Sigmoid colon (tissue), 7 donors: ENCODE measurements around the gene HARS1. TPM values are rescaled to one million over a fixed set of nuclear protein-coding genes. Genes with fewer than 3 reads are reported as not detected.
"Not testable (repeated sequence)": the region's sequence is repeated elsewhere in the genome, so short reads cannot be mapped to it uniquely, and the experiment has no call there.

ENCODE experiments used
- DNase-seq: peaks from one replicate; pipeline ENCODE4 v3.0.0-alpha.2; 2019
- H3K27ac ChIP-seq, 4 donors: fragments of 200-600 bp; sonication (generic); one replicate each; pipeline ENCODE4 v1.5.1; 2016 to 2019; ENCODE audit warnings: mild to moderate bottlenecking in 1 of 4
- H3K27me3 ChIP-seq, 3 donors: fragments of 200-600 bp; sonication (generic); one replicate each; pipeline ENCODE4 v1.5.1; 2019; ENCODE audit warnings: mild to moderate bottlenecking in 1 of 3
- H3K36me3 ChIP-seq, 4 donors: fragments of 200-600 bp; sonication (generic); one replicate each; pipeline ENCODE4 v1.5.1; 2016 to 2019
- H3K4me1 ChIP-seq, 4 donors: fragments of 200-600 bp; sonication (generic); one replicate each; pipeline ENCODE4 v1.5.1; 2017 to 2019
- H3K4me3 ChIP-seq, 4 donors: fragments of 200-600 bp; sonication (generic); one replicate each; pipeline ENCODE4 v1.5.1; 2017 to 2019; ENCODE audit warnings: mild to moderate bottlenecking in 2 of 4, moderate library complexity in 1 of 4
- H3K9me3 ChIP-seq, 4 donors: fragments of 200-600 bp in 3 of 4; sonication (generic) in 3 of 4; one replicate each; pipeline versions ENCODE4 v1.5.1 to v1.6.1; 2013 to 2019
- CTCF ChIP-seq, 4 experiments: fragments of 450-650 bp in 3 of 4; fragments of 200-600 bp in 1 of 4; IDR thresholded peaks; one replicate each; pipeline ENCODE4 v1.5.1; 2016 to 2019; ENCODE audit warnings: antibody characterized with exemption in 4 of 4, mild to moderate bottlenecking in 3 of 4, moderate library complexity in 2 of 4
- EP300 ChIP-seq, 4 donors: sonication (generic); formaldehyde crosslinking; IDR thresholded peaks; one replicate each; pipeline ENCODE4 v1.6.1; 2017; ENCODE audit warnings: antibody characterized with exemption in 4 of 4
- POLR2A ChIP-seq, 2 donors: fragments of 450-650 bp; IDR thresholded peaks; one replicate each; pipeline ENCODE4 v1.6.1; 2016; ENCODE audit warnings: antibody characterized with exemption in 2 of 2, mild to moderate bottlenecking in 2 of 2, moderate library complexity in 2 of 2
- POLR2AphosphoS5 ChIP-seq, 4 donors: sonication (generic); formaldehyde crosslinking; IDR thresholded peaks; one replicate each; pipeline ENCODE4 v1.6.1; 2017; ENCODE audit warnings: antibody characterized with exemption in 4 of 4
- WGBS, 2 donors: extraction: QIAGEN DNeasy Blood & Tissue Kit; methylation state at CpG; one replicate each; pipeline ENCODE4 v1.1.7; 2013; 5-methylcytosine and 5-hydroxymethylcytosine counted together
- intact Hi-C: fragments of 100-400 bp; cut with DNase I; formaldehyde crosslinking; loops from one replicate; pipeline ENCODE4 v1.15.1; 2023
- polyA plus RNA-seq, 3 donors: library from polyadenylated mRNA; stranded (reverse); fragments of 200-250 nt; gene quantifications; one replicate each; pipeline ENCODE4 v1.2.3, GENCODE V29; 2013
- total RNA-seq, 4 donors: library from RNA; depleted of rRNA; stranded (reverse); fragments of >200 nt; gene quantifications; one replicate each; pipeline ENCODE4 v1.1.0, GENCODE V29; 2016
- donor health status: healthy with polysubstance abuse.
- donor health status: Bipolar disorder and iron deficiency.
- donor health status: healthy.

The HARS1 gene
- total and polyA plus RNA-seq, 7 donors, result 35.2 to 60.2 (median 41.0) TPM

- no peaks in the 10 kb centered on the region for H3K9me3 ChIP-seq
- H3K27ac ChIP-seq, result no peak overlapping the region
- TF ChIP-seq EP300 (IDR thresholded peaks at IDR 0.05) (no peak), POLR2A (IDR thresholded peaks at IDR 0.05) (no peak), POLR2AphosphoS5 (IDR thresholded peaks at IDR 0.05) (no peak), CTCF (IDR thresholded peaks at IDR 0.05) (no peak)
- no peak overlapping the region for H3K4me3 ChIP-seq
- H3K36me3 ChIP-seq, result peaks cover 24 to 68% (median 44%) of the 10 kb centered on the region in 4 donors
- H3K4me1 ChIP-seq, result peaks cover 0 to 9% (median 3%) of the 10 kb centered on the region in 4 donors
- intact Hi-C loops, result no loop called here
- WGBS, 2 donors, result 71 to 80% methylated on average over 6 of the region's 7 CpGs
- DNase-seq, result no peak
- H3K27me3 ChIP-seq, result no peaks in the 10 kb centered on the region
Observed at GRCh38 chr5:140671472-140672125, 19.6 kb downstream of the HARS1 start.

GRCh38 chr5:140671035-140671434 is 20.1 kb downstream of the HARS1 start:
- H3K4me1 ChIP-seq, result peaks cover 0 to 15% (median 9%) of the 10 kb centered on the region in 4 donors
- H3K36me3 ChIP-seq, result peaks cover 24 to 62% (median 38%) of the 10 kb centered on the region in 4 donors
- intact Hi-C loops, H3K27ac ChIP-seq, DNase-seq, H3K4me3 ChIP-seq, H3K9me3 ChIP-seq, H3K27me3 ChIP-seq: not testable (repeated sequence)
- 86 to 99% methylated on average over 4 of the region's 4 CpGs for WGBS, 2 donors

- Histone ChIP-seq H3K9me3 (no peaks in the 10 kb centered on the region), H3K36me3 (peaks cover 29 to 53% (median 44%) of the 10 kb centered on the region in 4 donors), H3K27me3 (no peaks in the 10 kb centered on the region), H3K27ac (peak within 1 kb of the TSS; percentile 84 to 91 (median 86)), H3K4me3 (peak within 1 kb of the TSS; percentile 57 to 89 (median 75)), H3K4me1 (peaks cover 0 to 25% (median 22%) of the 10 kb centered on the region in 4 donors)
- WGBS, 2 donors, result 0% methylated on average over 54 of the region's 54 CpGs
- TF ChIP-seq EP300 (IDR thresholded peaks at IDR 0.05), result no peak
- TF ChIP-seq POLR2A (IDR thresholded peaks at IDR 0.05), result peak; percentile 71 to 86
- TF ChIP-seq POLR2AphosphoS5 (IDR thresholded peaks at IDR 0.05), result peak; percentile 84 to 92 (median 90)
- intact Hi-C loops, result loop anchor here (2.0 kb wide), 2 partner anchors 16 to 26 kb away; partner anchors contain the start of genes HARS1 and HARS2
- peak; percentile 98 for DNase-seq
Observed at GRCh38 chr5:140664359-140665119, 26.6 kb downstream of the HARS1 start, which contains the start of gene WDR55. TSS of gene WDR55 (plus strand) at chr5:140664904. CDS start at chr5:140664913, 9 bp downstream.

- 4 to 17% methylated on average over 18 of the region's 18 CpGs for WGBS, 2 donors
- H3K4me1 ChIP-seq, result peaks cover 0 to 25% (median 22%) of the 10 kb centered on the region in 4 donors
- peaks cover 29 to 53% (median 44%) of the 10 kb centered on the region in 4 donors for H3K36me3 ChIP-seq
- intact Hi-C loops, result loop anchor here (2.0 kb wide), 2 partner anchors 15 to 27 kb away; partner anchors contain the start of genes HARS1 and HARS2
- TF ChIP-seq EP300 (IDR thresholded peaks at IDR 0.05) (no peak), CTCF (IDR thresholded peaks at IDR 0.05) (no peak), POLR2A (IDR thresholded peaks at IDR 0.05) (no peak), POLR2AphosphoS5 (IDR thresholded peaks at IDR 0.05) (no peak)
- no peak for DNase-seq
- no peaks in the 10 kb centered on the region for H3K27me3 ChIP-seq
- peak overlapping the region; percentile 57 to 89 (median 75) for H3K4me3 ChIP-seq
- H3K27ac ChIP-seq, result peak overlapping the region; percentile 84 to 91 (median 86)
- H3K9me3 ChIP-seq, result no peaks in the 10 kb centered on the region
Observed at GRCh38 chr5:140664030-140664358, 27.2 kb downstream of the HARS1 start.

GRCh38 chr5:140660371-140660770 is 30.8 kb downstream of the HARS1 start:
- H3K9me3 ChIP-seq, H3K27ac ChIP-seq, H3K4me3 ChIP-seq, H3K27me3 ChIP-seq, intact Hi-C loops, DNase-seq: not testable (repeated sequence)
- H3K36me3 ChIP-seq, result peaks cover 42 to 78% (median 71%) of the 10 kb centered on the region in 4 donors
- 90 to 94% methylated on average over 6 of the region's 6 CpGs for WGBS, 2 donors
- H3K4me1 ChIP-seq, result peaks cover 0 to 10% (median 9%) of the 10 kb centered on the region in 4 donors

GRCh38 chr5:140658870-140659269 is 32.3 kb downstream of the HARS1 start:
- H3K4me3 ChIP-seq, result no peak overlapping the region
- no peaks in the 10 kb centered on the region for H3K27me3 ChIP-seq
- intact Hi-C loops, result no loop called here
- DNase-seq, result no peak
- H3K36me3 ChIP-seq, result peaks cover 53 to 93% (median 84%) of the 10 kb centered on the region in 4 donors
- TF ChIP-seq EP300 (IDR thresholded peaks at IDR 0.05), result no peak
- no peak for TF ChIP-seq POLR2AphosphoS5 (IDR thresholded peaks at IDR 0.05)
- no peak for TF ChIP-seq POLR2A (IDR thresholded peaks at IDR 0.05)
- TF ChIP-seq CTCF (IDR thresholded peaks at IDR 0.05), result no peak
- H3K4me1 ChIP-seq, result peaks cover 0 to 3% (median 3%) of the 10 kb centered on the region in 4 donors
- no peaks in the 10 kb centered on the region for H3K9me3 ChIP-seq
- WGBS, 2 donors, result 98% methylated on average over 17 of the region's 17 CpGs
- H3K27ac ChIP-seq, result no peak overlapping the region
